Neural progenitor cell (in vitro differentiated cells): ENCODE results near the gene FAM149B1. TPM values are rescaled to one million over a fixed set of nuclear protein-coding genes. Genes with fewer than 3 reads are reported as not detected.

ENCODE experiments used
- DNase-seq: peaks from one replicate; pipeline ENCODE4 v3.0.0-alpha.2; 2016; ENCODE audit warnings: low spot score
- H2AFZ ChIP-seq: fragments of 200-600 bp; sonication (generic); replicated peaks from 2 replicates; pipeline ENCODE4 v1.6.1; 2016; ENCODE audit warnings: antibody characterized with exemption
- H3F3A ChIP-seq: fragments of 200-600 bp; sonication (generic); 2 replicates; pipeline ENCODE4 v1.6.1; 2016; ENCODE audit warnings: antibody characterized with exemption, low read depth
- H3K27ac ChIP-seq: fragments of 200-600 bp; sonication (generic); 2 replicates; pipeline ENCODE4 v1.5.1; 2016; ENCODE audit warnings: mild to moderate bottlenecking
- H3K27me3 ChIP-seq: fragments of 200-600 bp; sonication (generic); 2 replicates; pipeline ENCODE4 v1.6.1; 2016; ENCODE audit warnings: mild to moderate bottlenecking, moderate library complexity
- H3K36me3 ChIP-seq: fragments of 200-600 bp; sonication (generic); 2 replicates; pipeline ENCODE4 v1.5.1; 2016
- H3K4me1 ChIP-seq: fragments of 200-600 bp; sonication (generic); 2 replicates; pipeline ENCODE4 v1.6.1; 2016; ENCODE audit warnings: mixed run types
- H3K4me2 ChIP-seq: fragments of 200-600 bp; sonication (generic); 2 replicates; pipeline ENCODE4 v1.6.1; 2016
- H3K4me3 ChIP-seq: fragments of 200-600 bp; sonication (generic); 2 replicates; pipeline ENCODE4 v1.5.1; 2016
- H3K79me2 ChIP-seq: fragments of 200-600 bp; sonication (generic); 2 replicates; pipeline ENCODE4 v1.6.1; 2016; ENCODE audit warnings: low read depth
- H3K9ac ChIP-seq: fragments of 200-600 bp; sonication (generic); 2 replicates; pipeline ENCODE4 v1.6.1; 2016
- H3K9me3 ChIP-seq: fragments of 200-600 bp; sonication (generic); 2 replicates; pipeline ENCODE4 v1.5.1; 2016; ENCODE audit warnings: low read depth
- H4K20me1 ChIP-seq: fragments of 200-600 bp; sonication (generic); 2 replicates; pipeline ENCODE4 v1.6.1; 2016; ENCODE audit warnings: low read depth
- H3K27ac Mint-ChIP-seq: 3 replicates; pipeline ENCODE4 v1.8.0; 2021; ENCODE audit warnings: mixed read lengths
- H3K27me3 Mint-ChIP-seq: 2 replicates; pipeline ENCODE4 v1.8.0; 2022; ENCODE audit warnings: low read depth, mild to moderate bottlenecking, inconsistent platforms, moderate library complexity, mixed read lengths; ENCODE audit not compliant: insufficient read depth
- H3K36me3 Mint-ChIP-seq: 3 replicates; pipeline ENCODE4 v1.8.0; 2021; ENCODE audit warnings: mixed read lengths
- H3K4me1 Mint-ChIP-seq: 3 replicates; pipeline ENCODE4 v1.8.0; 2021; ENCODE audit warnings: mixed read lengths
- H3K4me3 Mint-ChIP-seq: 3 replicates; pipeline ENCODE4 v1.8.0; 2021; ENCODE audit warnings: mild to moderate bottlenecking, moderate library complexity, mixed read lengths
- H3K9me3 Mint-ChIP-seq: 3 replicates; pipeline ENCODE4 v1.8.0; 2020; ENCODE audit warnings: mixed read lengths
- EZH2 ChIP-seq: fragments of 200-600 bp; sonication (generic); IDR thresholded peaks from 2 replicates; pipeline ENCODE4 v1.6.1; 2017; ENCODE audit warnings: antibody characterized with exemption, mild to moderate bottlenecking, moderate library complexity
- EZH2phosphoT487 ChIP-seq: fragments of 200-600 bp; sonication (generic); IDR thresholded peaks from 2 replicates; pipeline ENCODE4 v1.6.1; 2017; ENCODE audit warnings: antibody characterized with exemption
- total RNA-seq: library from RNA; depleted of rRNA; stranded (reverse); fragments of >200 nt; gene quantifications from 2 replicates; pipeline ENCODE4 v1.2.3, GENCODE V29; 2015; ENCODE audit warnings: low replicate concordance
- TF ChIP-seq, protein P1 (sequence below): fragments of 200-600 bp; sonication (generic); IDR thresholded peaks from 2 replicates; pipeline ENCODE4 v1.5.1; 2017; ENCODE audit warnings: antibody characterized with exemption, mild to moderate bottlenecking

The FAM149B1 gene
- total RNA-seq, 1 donor from 2014 or later: 43.3 TPM

DNA sequence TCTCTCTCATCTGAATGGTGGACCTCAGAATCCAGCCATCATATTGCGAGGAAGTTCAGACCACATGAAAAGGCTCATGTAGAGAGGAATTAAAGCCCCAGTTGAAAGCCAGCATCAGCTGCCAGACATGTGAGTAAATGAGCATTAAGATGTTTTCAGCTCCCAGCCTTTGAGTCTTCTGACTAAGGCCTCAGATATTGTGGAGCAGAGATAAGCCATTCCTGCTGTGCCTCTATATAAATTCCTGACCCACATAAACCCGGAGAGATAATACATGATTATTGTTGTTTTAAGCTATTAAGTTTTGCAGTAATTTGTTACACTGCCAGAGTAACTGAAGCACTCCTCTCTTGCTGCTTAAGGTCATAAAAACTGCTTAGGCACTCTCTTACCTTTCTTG lies 14.6 kb downstream of the FAM149B1 start:
- no peaks in the 10 kb centered on the region for H3K27me3 ChIP-seq
- no peaks in the 10 kb centered on the region for H3F3A ChIP-seq
- peaks cover 9% of the 10 kb centered on the region for H3K36me3 ChIP-seq
- H3K79me2 ChIP-seq: no peaks in the 10 kb centered on the region
- H3K9me3 Mint-ChIP-seq: no peaks in the 10 kb centered on the region
- no peak for DNase-seq
- H3K36me3 Mint-ChIP-seq: peaks cover 15% of the 10 kb centered on the region
- no peaks in the 10 kb centered on the region for H3K4me1 ChIP-seq
- H3K4me3 ChIP-seq: no peak overlapping the region
- no peak overlapping the region for H3K9ac ChIP-seq
- H3K27me3 Mint-ChIP-seq: peaks cover 1% of the 10 kb centered on the region
- no peaks in the 10 kb centered on the region for H3K9me3 ChIP-seq
- TF ChIP-seq EZH2 (no peak), EZH2phosphoT487 (no peak)
- TF ChIP-seq, protein P1, sequence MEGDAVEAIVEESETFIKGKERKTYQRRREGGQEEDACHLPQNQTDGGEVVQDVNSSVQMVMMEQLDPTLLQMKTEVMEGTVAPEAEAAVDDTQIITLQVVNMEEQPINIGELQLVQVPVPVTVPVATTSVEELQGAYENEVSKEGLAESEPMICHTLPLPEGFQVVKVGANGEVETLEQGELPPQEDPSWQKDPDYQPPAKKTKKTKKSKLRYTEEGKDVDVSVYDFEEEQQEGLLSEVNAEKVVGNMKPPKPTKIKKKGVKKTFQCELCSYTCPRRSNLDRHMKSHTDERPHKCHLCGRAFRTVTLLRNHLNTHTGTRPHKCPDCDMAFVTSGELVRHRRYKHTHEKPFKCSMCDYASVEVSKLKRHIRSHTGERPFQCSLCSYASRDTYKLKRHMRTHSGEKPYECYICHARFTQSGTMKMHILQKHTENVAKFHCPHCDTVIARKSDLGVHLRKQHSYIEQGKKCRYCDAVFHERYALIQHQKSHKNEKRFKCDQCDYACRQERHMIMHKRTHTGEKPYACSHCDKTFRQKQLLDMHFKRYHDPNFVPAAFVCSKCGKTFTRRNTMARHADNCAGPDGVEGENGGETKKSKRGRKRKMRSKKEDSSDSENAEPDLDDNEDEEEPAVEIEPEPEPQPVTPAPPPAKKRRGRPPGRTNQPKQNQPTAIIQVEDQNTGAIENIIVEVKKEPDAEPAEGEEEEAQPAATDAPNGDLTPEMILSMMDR: no peak
- H2AFZ ChIP-seq: no peak overlapping the region
- no peak overlapping the region for H3K4me3 Mint-ChIP-seq
- no peak overlapping the region for H3K27ac Mint-ChIP-seq
- no peak overlapping the region for H3K4me2 ChIP-seq
- H3K27ac ChIP-seq: no peak overlapping the region
- H4K20me1 ChIP-seq: no peaks in the 10 kb centered on the region
- H3K4me1 Mint-ChIP-seq: peaks cover 3% of the 10 kb centered on the region

DNA sequence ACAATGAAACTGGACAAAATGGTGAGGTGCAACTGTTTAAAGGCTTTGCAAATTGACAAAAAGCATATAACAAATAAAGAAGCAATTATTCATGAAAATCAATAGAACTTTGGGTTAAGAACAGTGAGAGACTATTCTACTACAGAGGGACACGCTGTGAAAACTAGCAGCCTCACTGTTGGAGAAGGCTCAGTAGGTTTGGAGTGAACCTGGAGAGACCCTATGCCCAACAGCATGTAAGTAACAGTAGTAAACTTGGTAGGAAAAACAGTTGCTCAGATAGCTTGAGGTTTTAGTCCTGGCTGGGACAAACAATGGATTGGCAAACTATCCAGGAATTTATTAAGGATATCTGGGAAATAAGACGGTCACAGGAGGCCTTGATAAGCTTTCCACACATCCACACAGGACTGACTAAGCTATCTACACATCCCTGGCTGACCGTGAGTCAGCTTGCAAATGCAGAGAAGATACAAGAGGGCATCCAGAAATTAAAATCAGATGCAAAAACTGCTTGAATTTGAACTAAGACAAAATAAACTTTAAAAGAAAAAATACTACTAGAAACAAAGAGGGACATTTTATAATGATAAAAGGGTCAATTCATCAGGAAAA lies 15.9 kb downstream of the FAM149B1 start:
- H3K27ac ChIP-seq: no peak overlapping the region
- DNase-seq: no peak

GRCh38 chr10:73186266-73186665 lies 18.3 kb downstream of the FAM149B1 start:
- peaks cover 6% of the 10 kb centered on the region for H3K36me3 ChIP-seq
- H2AFZ ChIP-seq: no peak overlapping the region
- Mint-ChIP-seq H3K27ac (no peak overlapping the region), H3K4me3 (no peak overlapping the region), H3K27me3 (peaks cover 2% of the 10 kb centered on the region), H3K9me3 (no peaks in the 10 kb centered on the region), H3K36me3 (peaks cover 9% of the 10 kb centered on the region), H3K4me1 (peaks cover 3% of the 10 kb centered on the region)
- no peak overlapping the region for H3K4me3 ChIP-seq
- H3F3A ChIP-seq: no peaks in the 10 kb centered on the region
- TF ChIP-seq EZH2phosphoT487 (no peak), EZH2 (no peak)
- TF ChIP-seq, protein P1: no peak
- H3K4me2 ChIP-seq: no peak overlapping the region
- H3K27ac ChIP-seq: no peak overlapping the region
- no peak overlapping the region for H3K9ac ChIP-seq
- H4K20me1 ChIP-seq: no peaks in the 10 kb centered on the region
- no peaks in the 10 kb centered on the region for H3K4me1 ChIP-seq
- no peaks in the 10 kb centered on the region for H3K79me2 ChIP-seq
- H3K9me3 ChIP-seq: no peaks in the 10 kb centered on the region
- H3K27me3 ChIP-seq: no peaks in the 10 kb centered on the region
- DNase-seq: no peak

More for the DNA sequence above, 15.9 kb downstream of the FAM149B1 start:
- Mint-ChIP-seq H3K27ac (no peak overlapping the region), H3K9me3 (no peaks in the 10 kb centered on the region), H3K4me3 (no peak overlapping the region), H3K36me3 (peaks cover 15% of the 10 kb centered on the region), H3K27me3 (peaks cover 2% of the 10 kb centered on the region), H3K4me1 (peaks cover 3% of the 10 kb centered on the region)
- Histone ChIP-seq H3F3A (no peaks in the 10 kb centered on the region), H3K4me3 (no peak overlapping the region), H3K79me2 (no peaks in the 10 kb centered on the region), H3K4me2 (no peak overlapping the region), H2AFZ (no peak overlapping the region), H3K27me3 (no peaks in the 10 kb centered on the region), H3K4me1 (no peaks in the 10 kb centered on the region), H3K9me3 (no peaks in the 10 kb centered on the region), H3K36me3 (peaks cover 9% of the 10 kb centered on the region), H4K20me1 (no peaks in the 10 kb centered on the region), H3K9ac (no peak overlapping the region)
- TF ChIP-seq EZH2phosphoT487 (no peak), EZH2 (no peak)
- TF ChIP-seq, protein P1: no peak
